Ovary (tissue), 9 donors: ENCODE results near the gene UBE2G2. TPM values are rescaled to one million over a fixed set of nuclear protein-coding genes. Genes with fewer than 3 reads are reported as not detected.

ENCODE experiments used
- DNase-seq, 5 donors: peaks; one replicate each; pipeline ENCODE4 v3.0.0-alpha.2; 2019 to 2020
- H3K27ac ChIP-seq, 2 donors: fragments of 200-600 bp; one replicate each; pipeline versions ENCODE4 v1.5.1 to v1.8.0; 2019 to 2022
- H3K27me3 ChIP-seq: fragments of 200-600 bp; one replicate; pipeline ENCODE4 v1.8.0; 2022
- H3K36me3 ChIP-seq: fragments of 200-600 bp; sonication (generic); one replicate; pipeline ENCODE4 v1.5.1; 2019
- H3K4me1 ChIP-seq: one replicate; pipeline ENCODE4 v1.8.1; 2013; ENCODE audit warnings: mild to moderate bottlenecking, moderate library complexity; ENCODE audit not compliant: insufficient read depth
- H3K4me3 ChIP-seq: fragments of 200-600 bp; sonication (generic); one replicate; pipeline ENCODE4 v1.5.1; 2017
- H3K9me3 ChIP-seq, 2 donors: fragments of 200-600 bp in 1 of 2; sonication (generic) in 1 of 2; one replicate each; pipeline versions ENCODE4 v1.5.1 to v1.8.1; 2013 to 2019; ENCODE audit warnings: mild to moderate bottlenecking in 1 of 2, moderate library complexity in 1 of 2
- CTCF ChIP-seq, 3 donors: fragments of 450-650 bp in 2 of 3; fragments of 200-600 bp in 1 of 3; IDR thresholded peaks; one replicate each; pipeline versions ENCODE4 v1.5.1 to v1.8.0; 2016 to 2022; ENCODE audit warnings: antibody characterized with exemption in 3 of 3, mild to moderate bottlenecking in 1 of 3
- EP300 ChIP-seq: sonication (generic); formaldehyde crosslinking; IDR thresholded peaks from one replicate; pipeline ENCODE4 v1.6.1; 2017; ENCODE audit warnings: antibody characterized with exemption
- POLR2A ChIP-seq: fragments of 450-650 bp; IDR thresholded peaks from one replicate; pipeline ENCODE4 v1.6.1; 2017; ENCODE audit warnings: antibody characterized with exemption, mild to moderate bottlenecking, moderate library complexity
- WGBS, 3 donors: extraction: QIAGEN DNeasy Blood & Tissue Kit in 1 of 3; methylation state at CpG; one replicate each; pipeline versions ENCODE4 v1.1.5 to v1.1.7; 2013 to 2017; 5-methylcytosine and 5-hydroxymethylcytosine counted together
- intact Hi-C, 4 donors: fragments of 100-400 bp; cut with DNase I; formaldehyde crosslinking; loops; one replicate each; pipeline versions ENCODE4 v1.11.0 to v1.15.1; 2022 to 2023
- polyA plus RNA-seq, 2 donors: library from polyadenylated mRNA; stranded (reverse); fragments of 200-250 nt in 1 of 2; fragments of 350-450 nt in 1 of 2; fragmentation: Illumina TruSeq in 1 of 2; extraction: RNeasy Lipid Tissue Mini Kit (QIAGEN cat#74804) in 1 of 2; gene quantifications; one replicate each; pipeline ENCODE4 v1.2.3, GENCODE V29; 2013 to 2014
- total RNA-seq, 7 donors: library from RNA; depleted of rRNA in 2 of 7; stranded (reverse); fragments of >200 nt in 2 of 7; fragmentation: NEBNext Ultra II Directional in 3 of 7; extraction: Animal tissue kit (Norgen Biotek cat#: 25700) in 3 of 7; gene quantifications; one replicate each; pipeline versions ENCODE4 v1.1.0 to v1.2.4, GENCODE V29; 2016 to 2023
- donor health status: DM: no; HTN: no; CAD: no; lungs with moderate emphysema.
- donor health status: DM: no; HTN: no; CAD: no.
- donor health status: Bipolar disorder and iron deficiency.
- donor health status: DM: yes; HTN: yes; CAD: no.
- donor health status: DM: no; HTN: no; CAD: no.
- donor health status: DM: yes; HTN: yes; CAD: no.

The UBE2G2 gene
- total and polyA plus RNA-seq, 9 donors = 31.3 to 84.9 (median 66.9) TPM

- 71 to 73% (median 73%) methylated on average over 11 of the region's 11 CpGs for WGBS, 3 donors
- intact Hi-C loops = no loop called here
Observed at GRCh38 chr21:44766818-44767354, 34.7 kb downstream of the UBE2G2 start.

GRCh38 chr21:44766014-44766817 is 35.4 kb downstream of the UBE2G2 start:
- intact Hi-C loops = no loop called here
- no peak overlapping the region for H3K27ac ChIP-seq
- H3K9me3 ChIP-seq = no peaks in the 10 kb centered on the region
- H3K27me3 ChIP-seq = no peaks in the 10 kb centered on the region
- H3K36me3 ChIP-seq = no peaks in the 10 kb centered on the region
- TF ChIP-seq EP300 (no peak), POLR2A (no peak), CTCF (IDR thresholded peaks at IDR 0.05) (no peak)
- 61 to 76% (median 63%) methylated on average over 18 to 24 of the region's 24 CpGs for WGBS, 3 donors
- H3K4me1 ChIP-seq = no peaks in the 10 kb centered on the region
- DNase-seq = no peak
- H3K4me3 ChIP-seq = no peak overlapping the region

More at GRCh38 chr21:44766818-44767354, 34.7 kb downstream of the UBE2G2 start:
- Histone ChIP-seq H3K36me3 (no peaks in the 10 kb centered on the region), H3K4me3 (no peak overlapping the region), H3K4me1 (no peaks in the 10 kb centered on the region), H3K27me3 (no peaks in the 10 kb centered on the region), H3K27ac (no peak overlapping the region), H3K9me3 (no peaks in the 10 kb centered on the region)
- DNase-seq = no peak
- TF ChIP-seq POLR2A (no peak), EP300 (no peak), CTCF (IDR thresholded peaks at IDR 0.05) (no peak)

- 27 to 38% (median 30%) methylated on average over 12 of the region's 12 CpGs for WGBS, 3 donors
- Histone ChIP-seq H3K4me3 (no peak overlapping the region), H3K9me3 (no peaks in the 10 kb centered on the region), H3K27ac (no peak overlapping the region), H3K27me3 (no peaks in the 10 kb centered on the region), H3K4me1 (no peaks in the 10 kb centered on the region), H3K36me3 (no peaks in the 10 kb centered on the region)
- DNase-seq = no peak
- intact Hi-C loops = no loop called here
- no peak for TF ChIP-seq EP300
- TF ChIP-seq POLR2A = no peak
- TF ChIP-seq CTCF (IDR thresholded peaks at IDR 0.05) = no peak
Observed at GRCh38 chr21:44765231-44766013, 36.2 kb downstream of the UBE2G2 start.

GRCh38 chr21:44764319-44765230 is 37.0 kb downstream of the UBE2G2 start:
- Histone ChIP-seq H3K27me3 (no peaks in the 10 kb centered on the region), H3K4me1 (no peaks in the 10 kb centered on the region), H3K27ac (no peak overlapping the region), H3K9me3 (no peaks in the 10 kb centered on the region), H3K36me3 (no peaks in the 10 kb centered on the region), H3K4me3 (no peak overlapping the region)
- intact Hi-C loops = no loop called here
- DNase-seq = no peak
- 60 to 67% (median 65%) methylated on average over 17 to 26 of the region's 26 CpGs for WGBS, 3 donors
- TF ChIP-seq EP300 (no peak), POLR2A (no peak), CTCF (IDR thresholded peaks at IDR 0.05) (no peak)
